ENCODE results near the gene MACROD2.

GRCh38 chr20:15703171-15703911 is 1708.0 kb downstream of the MACROD2 start:
- TF ChIP-seq CTCF (IDR thresholded peaks at IDR 0.05) = no peak
- no peak for TF ChIP-seq POLR2A (IDR thresholded peaks at IDR 0.05)
